Measurements from ENCODE around the gene THAP7.
"Not testable (repeated sequence)": the region's sequence is repeated elsewhere in the genome, so short reads cannot be mapped to it uniquely, and the experiment has no call there.

The THAP7 gene

GRCh38 chr22:21042978-21043859 lies 41.3 kb upstream of the THAP7 start:
- peaks cover 8 to 14% of the 10 kb centered on the region in 2 donors for H3K4me1 ChIP-seq (ENCODE audit: control insufficient read depth in 2 of 2, insufficient read depth in 2 of 2, low read length in 2 of 2)
- no peak overlapping the region for H3K4me3 ChIP-seq (ENCODE audit: low read length in 2 of 2)
- no peaks in the 10 kb centered on the region for H3K9me3 ChIP-seq (ENCODE audit: control insufficient read depth in 2 of 2, low read length in 2 of 2)
- no peaks in the 10 kb centered on the region for H3K36me3 ChIP-seq (ENCODE audit: control insufficient read depth in 2 of 2, insufficient read depth in 2 of 2, low read length in 2 of 2)
- no peak overlapping the region for H3K27ac ChIP-seq (ENCODE audit: low read depth in 2 of 2, low read length in 2 of 2)
- H3K9ac ChIP-seq (ENCODE audit: low read depth in 1 of 2, low read length in 2 of 2): no peak overlapping the region
- peaks cover 2 to 4% of the 10 kb centered on the region in 2 donors for H3K27me3 ChIP-seq (ENCODE audit: control insufficient read depth in 2 of 2, insufficient read depth in 2 of 2, low read length in 2 of 2)

- Histone ChIP-seq H3K27me3 (ENCODE audit: control insufficient read depth in 2 of 2, insufficient read depth in 2 of 2, low read length in 2 of 2) (peaks cover 2 to 4% of the 10 kb centered on the region in 2 donors), H3K36me3 (ENCODE audit: control insufficient read depth in 2 of 2, insufficient read depth in 2 of 2, low read length in 2 of 2) (no peaks in the 10 kb centered on the region), H3K4me3 (ENCODE audit: low read length in 2 of 2) (no peak overlapping the region), H3K27ac (ENCODE audit: low read depth in 2 of 2, low read length in 2 of 2) (no peak overlapping the region), H3K4me1 (ENCODE audit: control insufficient read depth in 2 of 2, insufficient read depth in 2 of 2, low read length in 2 of 2) (peaks cover 8 to 14% of the 10 kb centered on the region in 2 donors), H3K9me3 (ENCODE audit: control insufficient read depth in 2 of 2, low read length in 2 of 2) (no peaks in the 10 kb centered on the region), H3K9ac (ENCODE audit: low read depth in 1 of 2, low read length in 2 of 2) (no peak overlapping the region)
Observed at GRCh38 chr22:21041937-21042336, 40.0 kb upstream of the THAP7 start.

- not testable (repeated sequence) for H3K36me3 ChIP-seq (ENCODE audit: control insufficient read depth in 2 of 2, insufficient read depth in 2 of 2, low read length in 2 of 2); H3K9me3 ChIP-seq (ENCODE audit: control insufficient read depth in 2 of 2, low read length in 2 of 2); H3K27me3 ChIP-seq (ENCODE audit: control insufficient read depth in 2 of 2, insufficient read depth in 2 of 2, low read length in 2 of 2); H3K4me3 ChIP-seq (ENCODE audit: low read length in 2 of 2); H3K27ac ChIP-seq (ENCODE audit: low read depth in 2 of 2, low read length in 2 of 2); H3K4me1 ChIP-seq (ENCODE audit: control insufficient read depth in 2 of 2, insufficient read depth in 2 of 2, low read length in 2 of 2); H3K9ac ChIP-seq (ENCODE audit: low read depth in 1 of 2, low read length in 2 of 2)
Observed at GRCh38 chr22:21039158-21039557, 37.2 kb upstream of the THAP7 start.

- Histone ChIP-seq H3K27me3 (ENCODE audit: control insufficient read depth in 2 of 2, insufficient read depth in 2 of 2, low read length in 2 of 2) (no peaks in the 10 kb centered on the region), H3K27ac (ENCODE audit: low read depth in 2 of 2, low read length in 2 of 2) (no peak overlapping the region), H3K4me1 (ENCODE audit: control insufficient read depth in 2 of 2, insufficient read depth in 2 of 2, low read length in 2 of 2) (peaks cover 0 to under 1% of the 10 kb centered on the region in 2 donors)
Observed at GRCh38 chr22:21038405-21038804, 36.5 kb upstream of the THAP7 start.

GRCh38 chr22:21034989-21035388 lies 33.1 kb upstream of the THAP7 start:
- H3K27ac ChIP-seq (ENCODE audit: low read depth in 2 of 2, low read length in 2 of 2): no peak overlapping the region
- H3K27me3 ChIP-seq (ENCODE audit: control insufficient read depth in 2 of 2, insufficient read depth in 2 of 2, low read length in 2 of 2): peaks cover 5% of the 10 kb centered on the region in 2 donors
- H3K9ac ChIP-seq (ENCODE audit: low read depth in 1 of 2, low read length in 2 of 2): no peak overlapping the region
- no peak overlapping the region for H3K4me3 ChIP-seq (ENCODE audit: low read length in 2 of 2)
- H3K9me3 ChIP-seq (ENCODE audit: control insufficient read depth in 2 of 2, low read length in 2 of 2): no peaks in the 10 kb centered on the region
- H3K4me1 ChIP-seq (ENCODE audit: control insufficient read depth in 2 of 2, insufficient read depth in 2 of 2, low read length in 2 of 2): peaks cover 0 to 7% of the 10 kb centered on the region in 2 donors
- H3K36me3 ChIP-seq (ENCODE audit: control insufficient read depth in 2 of 2, insufficient read depth in 2 of 2, low read length in 2 of 2): no peaks in the 10 kb centered on the region

More at GRCh38 chr22:21038405-21038804, 36.5 kb upstream of the THAP7 start:
- no peak overlapping the region for H3K4me3 ChIP-seq (ENCODE audit: low read length in 2 of 2)
- no peaks in the 10 kb centered on the region for H3K36me3 ChIP-seq (ENCODE audit: control insufficient read depth in 2 of 2, insufficient read depth in 2 of 2, low read length in 2 of 2)
- H3K9ac ChIP-seq (ENCODE audit: low read depth in 1 of 2, low read length in 2 of 2): no peak overlapping the region
- no peaks in the 10 kb centered on the region for H3K9me3 ChIP-seq (ENCODE audit: control insufficient read depth in 2 of 2, low read length in 2 of 2)

- H3K27ac ChIP-seq (ENCODE audit: low read depth in 2 of 2, low read length in 2 of 2): no peak overlapping the region
- no peak overlapping the region for H3K4me3 ChIP-seq (ENCODE audit: low read length in 2 of 2)
- H3K4me1 ChIP-seq (ENCODE audit: control insufficient read depth in 2 of 2, insufficient read depth in 2 of 2, low read length in 2 of 2): peaks cover 0 to 7% of the 10 kb centered on the region in 2 donors
- H3K36me3 ChIP-seq (ENCODE audit: control insufficient read depth in 2 of 2, insufficient read depth in 2 of 2, low read length in 2 of 2): no peaks in the 10 kb centered on the region
- no peak overlapping the region for H3K9ac ChIP-seq (ENCODE audit: low read depth in 1 of 2, low read length in 2 of 2)
- no peaks in the 10 kb centered on the region for H3K9me3 ChIP-seq (ENCODE audit: control insufficient read depth in 2 of 2, low read length in 2 of 2)
- peaks cover 5% of the 10 kb centered on the region in 2 donors for H3K27me3 ChIP-seq (ENCODE audit: control insufficient read depth in 2 of 2, insufficient read depth in 2 of 2, low read length in 2 of 2)
Observed at GRCh38 chr22:21033895-21034294, 32.0 kb upstream of the THAP7 start.

- Histone ChIP-seq H3K4me3 (ENCODE audit: low read length in 2 of 2) (no peak overlapping the region), H3K27me3 (ENCODE audit: control insufficient read depth in 2 of 2, insufficient read depth in 2 of 2, low read length in 2 of 2) (peaks cover 5% of the 10 kb centered on the region in 2 donors), H3K27ac (ENCODE audit: low read depth in 2 of 2, low read length in 2 of 2) (no peak overlapping the region), H3K9me3 (ENCODE audit: control insufficient read depth in 2 of 2, low read length in 2 of 2) (no peaks in the 10 kb centered on the region), H3K9ac (ENCODE audit: low read depth in 1 of 2, low read length in 2 of 2) (no peak overlapping the region), H3K36me3 (ENCODE audit: control insufficient read depth in 2 of 2, insufficient read depth in 2 of 2, low read length in 2 of 2) (no peaks in the 10 kb centered on the region), H3K4me1 (ENCODE audit: control insufficient read depth in 2 of 2, insufficient read depth in 2 of 2, low read length in 2 of 2) (peaks cover 0 to 7% of the 10 kb centered on the region in 2 donors)
Observed at GRCh38 chr22:21032868-21033688, 31.2 kb upstream of the THAP7 start.

GRCh38 chr22:21032037-21032867 lies 30.3 kb upstream of the THAP7 start, which contains the start of gene SLC7A4:
Gene SLC7A4, minus strand, starts transcription at chr22:21032561. Its CDS starts 749 bp downstream, at chr22:21031812.
- no peak within 1 kb of the TSS for H3K27ac ChIP-seq (ENCODE audit: low read depth in 2 of 2, low read length in 2 of 2)
- H3K27me3 ChIP-seq (ENCODE audit: control insufficient read depth in 2 of 2, insufficient read depth in 2 of 2, low read length in 2 of 2): peaks cover 5% of the 10 kb centered on the region in 2 donors
- H3K9me3 ChIP-seq (ENCODE audit: control insufficient read depth in 2 of 2, low read length in 2 of 2): no peaks in the 10 kb centered on the region
- H3K36me3 ChIP-seq (ENCODE audit: control insufficient read depth in 2 of 2, insufficient read depth in 2 of 2, low read length in 2 of 2): no peaks in the 10 kb centered on the region
- H3K4me1 ChIP-seq (ENCODE audit: control insufficient read depth in 2 of 2, insufficient read depth in 2 of 2, low read length in 2 of 2): peaks cover 0 to 7% of the 10 kb centered on the region in 2 donors
- H3K9ac ChIP-seq (ENCODE audit: low read depth in 1 of 2, low read length in 2 of 2): peak within 1 kb of the TSS in 1 of 2 donors; percentile 47
- H3K4me3 ChIP-seq (ENCODE audit: low read length in 2 of 2): peak within 1 kb of the TSS; percentile 14 to 26

- Histone ChIP-seq H3K9ac (ENCODE audit: low read depth in 1 of 2, low read length in 2 of 2) (peak overlapping the region in 1 of 2 donors; percentile 47), H3K9me3 (ENCODE audit: control insufficient read depth in 2 of 2, low read length in 2 of 2) (no peaks in the 10 kb centered on the region), H3K4me3 (ENCODE audit: low read length in 2 of 2) (peak overlapping the region; percentile 14 to 26)
Observed at GRCh38 chr22:21031545-21032036, 29.7 kb upstream of the THAP7 start.

More at GRCh38 chr22:21031545-21032036, 29.7 kb upstream of the THAP7 start:
- no peaks in the 10 kb centered on the region for H3K36me3 ChIP-seq (ENCODE audit: control insufficient read depth in 2 of 2, insufficient read depth in 2 of 2, low read length in 2 of 2)
- no peak overlapping the region for H3K27ac ChIP-seq (ENCODE audit: low read depth in 2 of 2, low read length in 2 of 2)
- peaks cover 0 to 7% of the 10 kb centered on the region in 2 donors for H3K4me1 ChIP-seq (ENCODE audit: control insufficient read depth in 2 of 2, insufficient read depth in 2 of 2, low read length in 2 of 2)
- peaks cover 5% of the 10 kb centered on the region in 2 donors for H3K27me3 ChIP-seq (ENCODE audit: control insufficient read depth in 2 of 2, insufficient read depth in 2 of 2, low read length in 2 of 2)

All from mucosa of rectum (tissue), 2 donors.